ENCODE results near the gene RPL41. TPM values are rescaled to one million over a fixed set of nuclear protein-coding genes. Genes with fewer than 3 reads are reported as not detected.

Gene RPL41
- total RNA-seq: 811 and 982 TPM in 2 replicates

DNA sequence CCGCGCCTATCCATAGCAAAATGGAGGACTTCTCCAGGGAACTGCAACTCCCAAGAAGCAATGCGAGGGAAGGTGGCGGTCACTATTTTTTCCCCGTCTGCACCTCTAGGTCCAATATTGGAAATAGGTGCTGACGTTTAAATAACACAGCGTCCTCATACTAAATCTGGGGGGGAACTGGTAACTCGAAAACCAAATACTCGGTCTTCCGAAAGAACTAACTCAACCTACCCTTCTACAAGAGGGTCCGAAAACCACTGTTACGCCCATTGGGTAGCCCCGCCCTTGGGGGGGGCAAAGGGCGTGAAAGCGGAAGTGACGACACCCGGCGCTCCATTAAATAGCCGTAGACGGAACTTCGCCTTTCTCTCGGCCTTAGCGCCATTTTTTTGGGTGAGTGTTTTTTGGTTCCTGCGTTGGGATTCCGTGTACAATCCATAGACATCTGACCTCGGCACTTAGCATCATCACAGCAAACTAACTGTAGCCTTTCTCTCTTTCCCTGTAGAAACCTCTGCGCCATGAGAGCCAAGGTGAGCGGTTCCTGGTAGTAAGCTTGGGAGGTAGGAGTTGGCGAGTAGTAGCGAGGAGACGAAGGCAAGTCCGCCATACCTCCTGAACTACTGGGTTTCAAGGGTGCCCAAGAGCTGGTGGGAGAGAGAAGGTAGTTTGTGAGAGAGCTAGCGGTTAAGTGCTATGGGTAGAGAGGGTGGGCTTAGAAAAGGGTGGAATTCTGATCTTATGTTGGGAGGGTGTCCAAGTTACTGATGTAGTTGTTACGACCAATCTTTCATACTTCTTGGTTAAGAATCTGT is at the start of gene RPL41:
Gene RPL41, plus strand, starts transcription at position 367 of the 815 bp plus-strand sequence.

GRCh38 chr12:56079723-56080555 is 36.5 kb upstream of the RPL41 start, which contains the start of gene ERBB3:
Gene ERBB3, plus strand, starts transcription at chr12:56080165. Its CDS starts 136 bp downstream, at chr12:56080301.

DNA sequence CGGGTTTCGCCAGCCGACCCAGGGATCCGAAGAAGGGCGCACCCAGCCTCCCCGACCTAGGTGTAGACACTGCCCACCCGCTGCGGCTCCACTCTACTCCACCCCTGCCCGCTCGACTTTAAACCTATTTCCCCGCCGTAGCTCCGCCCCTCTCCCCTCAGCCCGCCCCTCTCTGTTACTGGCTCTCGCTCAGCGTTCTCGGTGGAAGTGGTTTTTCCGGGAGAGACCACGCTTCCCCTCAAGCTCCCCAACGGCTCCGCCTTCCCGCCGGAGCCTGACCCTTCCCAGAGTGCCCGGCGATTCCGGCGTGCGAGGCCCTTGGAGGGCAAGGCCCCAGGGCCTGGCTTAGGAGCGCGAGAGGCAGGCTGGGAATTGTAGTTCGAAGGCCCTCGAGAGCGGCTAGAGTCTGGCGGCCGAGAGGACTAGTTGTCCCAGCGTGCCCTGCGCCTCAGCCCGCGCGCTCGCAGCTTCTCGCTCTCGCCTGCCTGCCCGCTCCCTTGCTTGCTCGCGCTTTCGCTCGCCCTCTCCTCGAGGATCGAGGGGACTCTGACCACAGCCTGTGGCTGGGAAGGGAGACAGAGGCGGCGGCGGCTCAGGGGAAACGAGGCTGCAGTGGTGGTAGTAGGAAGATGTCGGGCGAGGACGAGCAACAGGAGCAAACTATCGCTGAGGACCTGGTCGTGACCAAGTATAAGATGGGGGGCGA is 12.2 kb upstream of the RPL41 start, which contains the start of gene PA2G4:
Gene PA2G4, plus strand, starts transcription at position 451 of the 706 bp plus-strand sequence. Its CDS starts 179 bp downstream, at position 630.

DNA sequence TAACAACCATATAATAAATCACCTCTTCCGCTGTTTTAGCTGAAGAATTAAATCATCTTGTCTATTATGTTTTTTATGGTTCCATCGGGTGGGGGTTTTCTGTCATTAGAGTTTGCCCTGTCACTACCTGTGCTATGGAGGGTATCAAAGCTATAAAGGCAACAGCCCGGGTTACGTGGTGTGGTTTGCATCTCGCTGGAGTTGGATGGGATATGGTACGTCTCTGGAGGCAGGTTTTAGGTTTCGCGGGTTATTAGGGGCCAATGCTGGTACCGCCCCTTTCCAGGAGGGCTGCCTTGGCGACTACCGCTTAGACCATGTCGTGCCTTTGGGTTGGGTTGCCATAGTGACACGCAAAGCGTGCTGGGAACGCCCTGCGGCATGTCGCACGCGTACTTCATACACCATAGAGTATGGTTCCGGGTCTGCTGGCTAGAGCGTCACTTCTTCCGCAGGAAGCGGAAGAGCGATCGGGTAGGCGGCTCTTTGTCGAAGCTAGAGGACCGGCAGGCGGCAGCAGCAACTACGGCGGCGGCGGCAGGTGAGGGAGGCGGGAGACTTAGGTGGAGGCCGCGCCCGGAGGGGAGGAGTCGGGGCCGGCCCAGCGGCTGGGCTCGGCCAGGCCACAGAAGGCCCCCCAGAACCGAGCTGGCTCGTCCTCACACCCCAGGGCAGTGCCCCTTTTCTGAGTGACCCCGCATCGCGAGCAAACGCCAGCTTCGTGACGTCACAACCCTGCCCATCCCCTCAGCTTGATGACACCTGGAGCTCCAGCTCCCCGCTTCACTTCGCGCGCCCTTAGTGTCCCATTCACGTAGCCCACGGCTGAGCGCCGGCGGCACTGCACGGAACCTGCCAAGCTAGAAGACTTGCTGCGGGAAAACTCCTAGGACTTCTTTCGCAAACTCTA is 1.6 kb downstream of the RPL41 start, which contains the start of gene ZC3H10:
Gene ZC3H10, plus strand, starts transcription at position 489 of the 910 bp plus-strand sequence. CDS start 2,297 bp downstream, outside the sequence.

GRCh38 chr12:56127888-56128669 is 11.6 kb downstream of the RPL41 start, which contains the start of gene ESYT1:
Gene ESYT1, plus strand, starts transcription at chr12:56128267. Its CDS starts 53 bp downstream, at chr12:56128320.

DNA sequence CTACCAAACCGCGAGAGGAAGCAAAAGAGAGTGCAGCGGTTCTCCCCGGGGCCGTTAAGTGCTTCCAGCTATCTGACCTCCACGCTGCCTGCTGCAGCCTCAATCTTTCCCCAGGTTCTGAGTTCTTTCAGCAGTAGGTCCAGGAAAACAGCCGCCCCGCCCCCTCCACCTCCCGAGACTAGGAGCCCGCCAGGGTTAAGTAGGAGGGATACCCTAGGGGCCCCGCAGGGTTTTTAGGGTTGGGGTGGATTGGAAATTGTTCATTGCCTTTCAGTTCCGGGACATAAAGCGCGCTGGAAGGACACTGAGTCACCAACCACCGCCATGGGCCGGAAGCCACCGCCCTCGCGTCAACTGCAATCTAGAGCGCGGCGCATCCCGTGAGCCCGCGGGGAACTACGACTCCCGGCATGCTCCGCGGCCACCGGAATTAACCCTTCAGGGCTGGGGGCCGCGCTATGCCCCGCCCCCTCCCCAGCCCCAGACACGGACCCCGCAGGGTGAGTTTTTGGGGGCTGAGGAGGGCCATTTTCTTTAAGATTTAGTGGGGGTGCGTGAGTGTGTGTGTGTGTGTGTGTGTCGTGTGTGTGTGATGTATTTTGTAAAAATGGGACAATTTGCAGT is 35.8 kb downstream of the RPL41 start, which contains the start of gene MYL6B:
Gene MYL6B, plus strand, starts transcription at position 456 of the 624 bp plus-strand sequence. CDS start 1,332 bp downstream, outside the sequence.

DNA sequence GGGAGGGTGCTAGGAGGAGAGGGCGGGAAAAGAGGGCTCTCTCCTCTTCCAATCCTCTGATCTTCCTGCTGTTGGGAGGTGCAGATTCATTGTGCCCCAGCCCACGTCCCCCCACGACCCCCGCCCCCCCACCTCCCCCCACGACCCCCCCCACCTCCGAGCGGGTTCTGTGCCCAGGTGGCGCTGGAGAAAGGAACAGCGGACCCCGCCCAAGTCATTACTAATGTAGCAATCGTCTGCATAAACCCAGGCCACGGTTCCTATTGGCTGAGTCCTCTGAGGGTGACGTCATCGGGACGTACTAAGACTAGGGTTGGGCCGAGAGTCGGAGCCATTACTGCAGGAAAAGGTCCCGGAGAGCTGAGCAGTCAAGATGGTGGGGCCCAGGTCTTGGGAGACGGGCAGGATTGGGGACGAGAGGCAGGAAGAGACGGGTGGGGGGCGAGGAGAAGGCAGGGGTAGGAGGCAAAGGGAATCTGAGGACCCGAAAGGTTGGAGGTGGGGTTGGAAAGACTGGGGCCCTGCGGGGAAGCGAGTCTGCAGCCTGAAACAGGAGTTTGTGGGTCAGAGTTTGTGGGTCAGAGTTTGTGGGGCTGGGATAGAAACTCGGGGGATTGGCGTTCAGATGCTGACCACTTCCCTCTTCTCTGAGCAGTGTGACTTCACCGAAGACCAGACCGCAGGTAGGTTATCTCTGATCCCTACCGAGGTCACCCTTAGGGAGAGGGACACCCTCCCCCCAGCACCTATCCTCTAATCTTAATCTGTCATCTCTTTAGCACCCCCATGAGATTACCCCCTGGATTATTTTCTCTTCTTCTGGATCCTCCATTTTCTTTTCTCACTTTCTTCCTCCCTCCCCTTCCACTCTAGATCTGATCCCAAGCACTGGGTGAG is 41.8 kb downstream of the RPL41 start, which contains the start of gene MYL6:
Gene MYL6, plus strand, starts transcription at position 331 of the 897 bp plus-strand sequence. Its CDS starts 43 bp downstream, at position 374.

Other genes starting within 250 kb of the RPL41 start
- 25.2 and 29.8 TPM in 2 replicates for gene PYM1, start 188.7 kb upstream of the RPL41 start, total RNA-seq
- 51.0 and 60.5 TPM in 2 replicates for gene DGKA, start 185.5 kb upstream of the RPL41 start, total RNA-seq
- 1.1 and 2.9 TPM in 2 replicates for gene PMEL, start 150.6 kb upstream of the RPL41 start, total RNA-seq
- 14.1 and 17.7 TPM in 2 replicates for gene CDK2, start 149.8 kb upstream of the RPL41 start, total RNA-seq
- 92.8 and 93.1 TPM in 2 replicates for gene RAB5B, start 142.6 kb upstream of the RPL41 start, total RNA-seq
- gene SUOX, start 119.4 kb upstream of the RPL41 start, total RNA-seq: 13.1 and 13.3 TPM in 2 replicates
- 2.4 and 2.8 TPM in 2 replicates for gene IKZF4, start 95.6 kb upstream of the RPL41 start, total RNA-seq
- 192 and 318 TPM in 2 replicates for gene RPS26, start 74.7 kb upstream of the RPL41 start, total RNA-seq
- 0.73 and 2.3 TPM in 2 replicates for gene ERBB3, start 36.5 kb upstream of the RPL41 start, total RNA-seq
- 83.1 and 84.2 TPM in 2 replicates for gene PA2G4, start 12.1 kb upstream of the RPL41 start, total RNA-seq
- gene ZC3H10, start 1.6 kb downstream of the RPL41 start, total RNA-seq: 7.7 and 9.9 TPM in 2 replicates
- gene ESYT1, start 11.6 kb downstream of the RPL41 start, total RNA-seq: 251 and 267 TPM in 2 replicates
- gene MYL6B, start 36.0 kb downstream of the RPL41 start, total RNA-seq: 53.9 and 65.1 TPM in 2 replicates
- gene MYL6, start 41.7 kb downstream of the RPL41 start, total RNA-seq: 831 and 1,406 TPM in 2 replicates
- gene SMARCC2, start 72.8 kb downstream of the RPL41 start, total RNA-seq: 75.8 and 76.9 TPM in 2 replicates
- gene RNF41, start 105.3 kb downstream of the RPL41 start, total RNA-seq: 145 and 163 TPM in 2 replicates
- gene NABP2, start 107.7 kb downstream of the RPL41 start, total RNA-seq: 21.6 and 24.0 TPM in 2 replicates
- not detected in 2 replicates for gene SLC39A5, start 113.4 kb downstream of the RPL41 start, total RNA-seq
- gene ANKRD52, start 141.8 kb downstream of the RPL41 start, total RNA-seq: 19.1 and 22.3 TPM in 2 replicates
- 12.4 and 15.6 TPM in 2 replicates for gene COQ10A, start 150.3 kb downstream of the RPL41 start, total RNA-seq
- gene CS, start 183.7 kb downstream of the RPL41 start, total RNA-seq: 91.3 and 105 TPM in 2 replicates
- 57.2 and 59.7 TPM in 2 replicates for gene CNPY2, start 199.4 kb downstream of the RPL41 start, total RNA-seq
- gene PAN2, start 217.4 kb downstream of the RPL41 start, total RNA-seq: 19.2 and 34.2 TPM in 2 replicates
- not detected in 2 replicates for gene IL23A, start 222.3 kb downstream of the RPL41 start, total RNA-seq
- gene STAT2, start 243.5 kb downstream of the RPL41 start, total RNA-seq: 671 and 690 TPM in 2 replicates
- gene APOF, start 246.2 kb downstream of the RPL41 start, total RNA-seq: not detected in 2 replicates